HCT116 (cell line): ENCODE data around the gene PGD. TPM values are rescaled to one million over a fixed set of nuclear protein-coding genes. Genes with fewer than 3 reads are reported as not detected.

Source experiments
- ATAC-seq: fragments of 200-7000 bp; cut with Tn5 transposase; 2 replicates; pipeline ENCODE4 v1.9.1; 2020; ENCODE audit warnings: mild to moderate bottlenecking, moderate library complexity
- BruUV-seq: library from RNA; stranded (reverse); fragments of 400-500 nt; replicated peaks from 2 replicates; lab custom pipeline; 2021; lab: Mats Ljungman, UMichigan
- CTCF ChIA-PET: fragments of 300-600 bp; sonication (Branson Sonifier 250); formaldehyde crosslinking; loops from one replicate; lab custom pipeline; 2021; ENCODE audit warnings: antibody characterized with exemption; lab: Charles Lee
- POLR2A ChIA-PET: fragments of 300-600, 350-600 bp; sonication (Branson Sonifier 250); formaldehyde crosslinking; loops from one replicate; lab custom pipeline; 2021; ENCODE audit warnings: antibody characterized with exemption; lab: Charles Lee
- RAD21 ChIA-PET, 2 experiments: fragments of 300-600 bp; sonication (Branson Sonifier 250); formaldehyde crosslinking; loops; one replicate each; lab custom pipeline; 2023; ENCODE audit warnings: low total read pairs in 2 of 2; ENCODE audit not compliant: uncharacterized antibody in 2 of 2, unreplicated experiment in 2 of 2, low non-redundant PET in 1 of 2; lab: Charles Lee
- DNase-seq: peaks from one replicate; pipeline ENCODE4 v3.0.0-alpha.2; 2010; ENCODE audit warnings: low read depth, low spot score
- H2AFZ ChIP-seq: fragments of 200-600 bp; shearing (Covaris generic), sonication (generic); 2 replicates; pipeline ENCODE4 v1.6.1; 2017; ENCODE audit warnings: low read depth, mixed run types, mixed read lengths, antibody characterized with exemption, low read length; ENCODE audit not compliant: poor library complexity, severe bottlenecking
- H3K27ac ChIP-seq: 2 replicates; pipeline ENCODE4 v1.5.1; 2012; ENCODE audit warnings: low read depth, low read length
- H3K27me3 ChIP-seq: fragments of 200-600 bp; sonication (generic); 2 replicates; pipeline ENCODE4 v1.6.1; 2016; ENCODE audit warnings: mixed run types, low read length, mixed read lengths; ENCODE audit not compliant: insufficient read depth
- H3K36me3 ChIP-seq, 2 experiments: fragments of 200-500 bp in 1 of 2; fragments of 200-600 bp in 1 of 2; sonication (Bioruptor generic) in 1 of 2; sonication (generic) in 1 of 2; 2 replicates each; pipeline versions ENCODE4 v1.5.1 to v1.6.1; 2014 to 2016; ENCODE audit warnings: low read length in 2 of 2, inconsistent platforms in 1 of 2, mixed read lengths in 1 of 2, mixed run types in 1 of 2; ENCODE audit not compliant: insufficient read depth in 2 of 2, control insufficient read depth in 1 of 2
- H3K4me1 ChIP-seq, 2 experiments: fragments of 200-600 bp in 1 of 2; sonication (generic) in 1 of 2; 2 replicates each; pipeline versions ENCODE4 v1.5.1 to v1.6.1; 2012 to 2017; ENCODE audit warnings: low read length in 2 of 2, inconsistent platforms in 1 of 2, mild to moderate bottlenecking in 1 of 2, mixed read lengths in 1 of 2, mixed run types in 1 of 2, moderate library complexity in 1 of 2; ENCODE audit not compliant: insufficient read depth in 2 of 2, control insufficient read depth in 1 of 2
- H3K4me2 ChIP-seq: fragments of 200-600 bp; sonication (generic); 2 replicates; pipeline ENCODE4 v1.6.1; 2017; ENCODE audit warnings: mixed run types, low read length, mixed read lengths
- H3K4me3 ChIP-seq, 2 experiments: fragments of 200-600 bp in 1 of 2; sonication (generic) in 1 of 2; replicated peaks in 1 of 2; 2 replicates each; pipeline ENCODE4 v1.5.1; 2011 to 2016; ENCODE audit warnings: low read length in 2 of 2, control low read depth in 1 of 2, low read depth in 1 of 2, mild to moderate bottlenecking in 1 of 2, mixed read lengths in 1 of 2, mixed run types in 1 of 2
- H3K79me2 ChIP-seq: fragments of 200-600 bp; sonication (generic); 2 replicates; pipeline ENCODE4 v1.6.1; 2017; ENCODE audit warnings: mild to moderate bottlenecking, mixed run types, low read length, moderate library complexity, mixed read lengths; ENCODE audit not compliant: insufficient read depth
- H3K9ac ChIP-seq: fragments of 200-600 bp; sonication (generic); 2 replicates; pipeline ENCODE4 v1.6.1; 2016; ENCODE audit warnings: low read length, mixed read lengths
- H3K9me2 ChIP-seq: fragments of 200-600 bp; sonication (generic), shearing (Covaris generic); 2 replicates; pipeline ENCODE4 v1.6.1; 2017; ENCODE audit warnings: mixed run types, mild to moderate bottlenecking, moderate library complexity; ENCODE audit not compliant: insufficient read depth
- H3K9me3 ChIP-seq, 2 experiments: fragments of 200-500 bp in 1 of 2; fragments of 200-600 bp in 1 of 2; sonication (Bioruptor generic) in 1 of 2; sonication (generic) in 1 of 2; 2 replicates each; pipeline ENCODE4 v1.6.1; 2014 to 2017; ENCODE audit warnings: low read length in 2 of 2, mixed read lengths in 2 of 2, inconsistent platforms in 1 of 2, low read depth in 1 of 2, mild to moderate bottlenecking in 1 of 2, mixed run types in 1 of 2, moderate library complexity in 1 of 2; ENCODE audit not compliant: control insufficient read depth in 1 of 2, insufficient read depth in 1 of 2
- H4K20me1 ChIP-seq: fragments of 200-600 bp; sonication (generic), shearing (Covaris generic); 2 replicates; pipeline ENCODE4 v1.6.1; 2017; ENCODE audit warnings: mixed run types, mild to moderate bottlenecking, moderate library complexity; ENCODE audit not compliant: insufficient read depth
- CBX3 ChIP-seq: IDR thresholded peaks from 2 replicates; pipeline ENCODE4 v1.6.1; 2012; ENCODE audit warnings: low read depth
- EZH2phosphoT487 ChIP-seq: fragments of 200-600 bp; IDR thresholded peaks from 2 replicates; pipeline ENCODE4 v1.6.1; 2018; ENCODE audit warnings: antibody characterized with exemption, borderline replicate concordance
- FOSL1 ChIP-seq: IDR thresholded peaks from 2 replicates; pipeline ENCODE4 v1.6.1; 2012; ENCODE audit warnings: low read depth
- POLR2A ChIP-seq: IDR thresholded peaks from 2 replicates; pipeline ENCODE4 v1.7.0; 2011; ENCODE audit warnings: borderline replicate concordance; ENCODE audit not compliant: insufficient read depth, insufficient read length; ENCODE audit errors: extremely low read depth
- POLR2AphosphoS5 ChIP-seq: IDR thresholded peaks from 2 replicates; pipeline ENCODE4 v1.6.1; 2011; ENCODE audit warnings: mild to moderate bottlenecking, low read depth, low read length, moderate library complexity
- SRF ChIP-seq: IDR thresholded peaks from 2 replicates; pipeline ENCODE4 v1.6.1; 2012; ENCODE audit warnings: low read depth
- TCF7L2 ChIP-seq: IDR thresholded peaks from 2 replicates; pipeline ENCODE4 v1.7.0; 2011; ENCODE audit warnings: borderline replicate concordance, inconsistent platforms; ENCODE audit not compliant: insufficient read depth, insufficient read length; ENCODE audit errors: extremely low read depth
- ZNF274 ChIP-seq: fragments of 200-500 bp; sonication (Bioruptor generic); IDR thresholded peaks from 2 replicates; pipeline ENCODE4 v1.6.1; 2014; ENCODE audit warnings: mild to moderate bottlenecking, low read depth, low read length, inconsistent platforms
- intact Hi-C: fragments of 100-400 bp; cut with micrococcal nuclease; formaldehyde crosslinking; loops from 2 replicates; pipeline ENCODE4 v1.10.0; 2022
- total RNA-seq: library from RNA; stranded (reverse); gene quantifications from one replicate; pipeline ENCODE4 v1.2.1, GENCODE V29; 2021; ENCODE audit not compliant: unreplicated experiment
- TF ChIP-seq, protein P1 (sequence below): IDR thresholded peaks from 2 replicates; pipeline ENCODE4 v1.6.1; 2012
- TF ChIP-seq, protein P2 (sequence below): IDR thresholded peaks from 2 replicates; pipeline ENCODE4 v1.6.1; 2012; ENCODE audit warnings: low read depth

Gene PGD
- total RNA-seq, 1 experiment from 2014 or later = 144 TPM

DNA sequence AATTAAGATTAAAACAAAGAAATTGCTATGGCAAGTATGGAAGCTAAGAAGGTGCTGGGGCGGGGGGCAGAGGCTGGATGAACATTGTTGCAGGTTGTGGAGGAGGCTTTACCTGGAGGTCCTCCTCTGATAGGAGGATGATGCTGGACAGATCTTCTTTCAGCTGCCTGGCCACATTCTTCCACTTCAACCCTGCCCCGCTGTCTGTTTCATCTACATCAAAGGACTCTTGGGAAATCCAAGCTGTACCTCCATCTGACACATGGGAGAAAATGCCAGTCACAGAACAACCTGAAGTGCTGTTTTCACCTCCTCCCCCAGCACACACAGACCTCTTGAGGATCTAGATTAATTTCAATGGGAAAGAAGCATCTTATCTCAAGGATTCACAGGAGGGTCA is 68.2 kb downstream of the PGD start:
- no peak overlapping the region for H3K27ac ChIP-seq
- no peak overlapping the region for H3K4me2 ChIP-seq
- ChIA-PET CTCF (interaction anchor here (0.7 kb wide), 1 partner anchor 64 kb away, joined by 3 read pairs; no protein-coding TSS in a partner anchor), RAD21 (no interaction called here), POLR2A (no interaction called here)
- peaks cover 0 to 10% of the 10 kb centered on the region in 2 experiments; a peak in 3 of 4 replicates for H3K4me1 ChIP-seq
- peaks cover 42 to 49% of the 10 kb centered on the region in 2 experiments for H3K36me3 ChIP-seq
- H3K79me2 ChIP-seq = peaks cover 41% of the 10 kb centered on the region
- H3K9ac ChIP-seq = no peak overlapping the region
- no peaks in the 10 kb centered on the region for H3K9me3 ChIP-seq
- H2AFZ ChIP-seq = no peak overlapping the region
- H3K4me3 ChIP-seq = no peak overlapping the region
- ATAC-seq (no peak), DNase-seq (no peak)
- H3K9me2 ChIP-seq = no peaks in the 10 kb centered on the region
- TF ChIP-seq FOSL1 = no peak
- no peak for TF ChIP-seq ZNF274
- TF ChIP-seq POLR2A = no peak
- TF ChIP-seq TCF7L2 = no peak
- no peak for TF ChIP-seq POLR2AphosphoS5
- TF ChIP-seq, protein P1, sequence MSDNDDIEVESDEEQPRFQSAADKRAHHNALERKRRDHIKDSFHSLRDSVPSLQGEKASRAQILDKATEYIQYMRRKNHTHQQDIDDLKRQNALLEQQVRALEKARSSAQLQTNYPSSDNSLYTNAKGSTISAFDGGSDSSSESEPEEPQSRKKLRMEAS = no peak
- TF ChIP-seq CBX3 = no peak
- no peak for TF ChIP-seq EZH2phosphoT487
- TF ChIP-seq SRF = no peak
- TF ChIP-seq, protein P2, sequence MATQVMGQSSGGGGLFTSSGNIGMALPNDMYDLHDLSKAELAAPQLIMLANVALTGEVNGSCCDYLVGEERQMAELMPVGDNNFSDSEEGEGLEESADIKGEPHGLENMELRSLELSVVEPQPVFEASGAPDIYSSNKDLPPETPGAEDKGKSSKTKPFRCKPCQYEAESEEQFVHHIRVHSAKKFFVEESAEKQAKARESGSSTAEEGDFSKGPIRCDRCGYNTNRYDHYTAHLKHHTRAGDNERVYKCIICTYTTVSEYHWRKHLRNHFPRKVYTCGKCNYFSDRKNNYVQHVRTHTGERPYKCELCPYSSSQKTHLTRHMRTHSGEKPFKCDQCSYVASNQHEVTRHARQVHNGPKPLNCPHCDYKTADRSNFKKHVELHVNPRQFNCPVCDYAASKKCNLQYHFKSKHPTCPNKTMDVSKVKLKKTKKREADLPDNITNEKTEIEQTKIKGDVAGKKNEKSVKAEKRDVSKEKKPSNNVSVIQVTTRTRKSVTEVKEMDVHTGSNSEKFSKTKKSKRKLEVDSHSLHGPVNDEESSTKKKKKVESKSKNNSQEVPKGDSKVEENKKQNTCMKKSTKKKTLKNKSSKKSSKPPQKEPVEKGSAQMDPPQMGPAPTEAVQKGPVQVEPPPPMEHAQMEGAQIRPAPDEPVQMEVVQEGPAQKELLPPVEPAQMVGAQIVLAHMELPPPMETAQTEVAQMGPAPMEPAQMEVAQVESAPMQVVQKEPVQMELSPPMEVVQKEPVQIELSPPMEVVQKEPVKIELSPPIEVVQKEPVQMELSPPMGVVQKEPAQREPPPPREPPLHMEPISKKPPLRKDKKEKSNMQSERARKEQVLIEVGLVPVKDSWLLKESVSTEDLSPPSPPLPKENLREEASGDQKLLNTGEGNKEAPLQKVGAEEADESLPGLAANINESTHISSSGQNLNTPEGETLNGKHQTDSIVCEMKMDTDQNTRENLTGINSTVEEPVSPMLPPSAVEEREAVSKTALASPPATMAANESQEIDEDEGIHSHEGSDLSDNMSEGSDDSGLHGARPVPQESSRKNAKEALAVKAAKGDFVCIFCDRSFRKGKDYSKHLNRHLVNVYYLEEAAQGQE = no peak
- H4K20me1 ChIP-seq = no peaks in the 10 kb centered on the region
- intact Hi-C loops = no loop called here
- BruUV-seq = no TSS peak
- H3K27me3 ChIP-seq = no peaks in the 10 kb centered on the region
